VCaP (cell line): ENCODE results near the gene PRXL2B.
A peak's percentile ranks its signal among the peaks of the same experiment; 100 is the strongest.

ENCODE experiments used
- H3K27ac ChIP-seq: fragments of 450-650 bp; 2 replicates; pipeline ENCODE4 v1.5.1; 2017
- CTCF ChIP-seq: fragments of 450-650 bp; conservative IDR thresholded peaks from 2 replicates; pipeline ENCODE4 v1.5.1; 2017; ENCODE audit warnings: mild to moderate bottlenecking, moderate library complexity

PRXL2B gene

GRCh38 chr1:2583331-2583791 is 3.2 kb upstream of the PRXL2B start:
- TF ChIP-seq CTCF: no peak
- 0 out of 2 replicates have a peak overlapping the region, but pooled peaks have one; percentile 34 for H3K27ac ChIP-seq

- H3K27ac ChIP-seq: peak overlapping the region; percentile 34; the same call in 1 of the 2 replicates
- 0 out of 2 replicates have a peak, but pooled peaks have one; percentile 7 for TF ChIP-seq CTCF
These were observed 2.7 kb upstream of the PRXL2B start for GRCh38 chr1:2583871-2584351.

- TF ChIP-seq CTCF: no peak
- H3K27ac ChIP-seq: peak overlapping the region; percentile 91
These were observed 1.8 kb upstream of the PRXL2B start for GRCh38 chr1:2584686-2585317.

GRCh38 chr1:2585318-2586092 is 1.1 kb upstream of the PRXL2B start:
- H3K27ac ChIP-seq: peak overlapping the region; percentile 91
- TF ChIP-seq CTCF: no peak

- peak overlapping the region; percentile 91 for H3K27ac ChIP-seq
- no peak for TF ChIP-seq CTCF
These were observed 688 bp downstream of the PRXL2B start for GRCh38 chr1:2587071-2587859.

- peak overlapping the region; percentile 91; the same call in 1 of the 2 replicates for H3K27ac ChIP-seq
- TF ChIP-seq CTCF: no peak
These were observed 1.4 kb downstream of the PRXL2B start for GRCh38 chr1:2587860-2588571.
